HEK293T (cell line): ENCODE results near the gene TMEM185B.

ENCODE experiments used
- CTBP1 ChIP-seq: fragments of 450-650 bp; IDR thresholded peaks from 2 replicates; pipeline ENCODE4 v1.6.1; 2016; ENCODE audit warnings: borderline replicate concordance
- FOXA1 ChIP-seq: fragments of 450-650 bp; IDR thresholded peaks from 2 replicates; pipeline ENCODE4 v1.6.1; 2016; ENCODE audit warnings: mild to moderate bottlenecking
- LEF1 ChIP-seq: fragments of 450-650 bp; IDR thresholded peaks from 2 replicates; pipeline ENCODE4 v1.6.1; 2017; ENCODE audit warnings: mild to moderate bottlenecking, borderline replicate concordance
- TARDBP ChIP-seq: fragments of 450-650 bp; IDR thresholded peaks from 2 replicates; pipeline ENCODE4 v1.6.1; 2016

DNA sequence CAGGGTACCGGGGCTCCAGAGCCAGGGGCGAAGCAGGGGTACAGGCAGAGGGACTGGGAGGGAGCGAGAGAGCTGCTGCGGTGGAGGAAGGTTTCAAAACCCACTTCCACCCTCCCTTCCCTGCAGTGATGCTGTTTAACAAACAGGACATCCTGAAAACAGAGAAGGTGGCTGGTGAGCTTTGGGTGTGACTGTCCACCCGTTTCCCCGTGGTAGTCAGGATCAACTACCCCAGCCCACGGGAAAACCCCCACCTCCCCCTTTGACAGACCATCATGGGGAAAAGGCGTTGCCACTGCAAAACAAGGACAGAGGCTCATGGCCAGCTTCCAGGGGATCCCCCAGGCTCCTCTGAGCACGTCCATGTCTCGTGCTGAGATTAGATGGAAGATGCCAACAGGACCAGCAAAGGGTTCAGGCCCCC is 12.9 kb downstream of the TMEM185B start:
- TF ChIP-seq FOXA1 (no peak), CTBP1 (no peak), LEF1 (no peak), TARDBP (no peak)
